GM21526 (cell line): ENCODE data around the gene ZNF106.

ENCODE experiments used
- ATAC-seq: cut with Tn5 transposase; IDR thresholded peaks from one replicate; pipeline ENCODE4 v1.9.1; 2021; ENCODE audit warnings: moderate library complexity; ENCODE audit not compliant: unreplicated experiment, low FRiP score

Gene ZNF106

GRCh38 chr15:42373274-42373673 lies 117.7 kb downstream of the ZNF106 start:
- ATAC-seq = no peak

- no peak for ATAC-seq
Observed at GRCh38 chr15:42371096-42371495, 119.8 kb downstream of the ZNF106 start.

GRCh38 chr15:42368096-42368495 lies 122.8 kb downstream of the ZNF106 start:
- no peak for ATAC-seq

GRCh38 chr15:42367041-42367440 lies 123.9 kb downstream of the ZNF106 start:
- no peak for ATAC-seq

GRCh38 chr15:42365921-42366550 lies 124.9 kb downstream of the ZNF106 start:
- no peak for ATAC-seq

- no peak for ATAC-seq
Observed at GRCh38 chr15:42364529-42364928, 126.4 kb downstream of the ZNF106 start.

GRCh38 chr15:42363942-42364341 lies 127.0 kb downstream of the ZNF106 start:
- no peak for ATAC-seq

GRCh38 chr15:42363487-42363886 lies 127.5 kb downstream of the ZNF106 start:
- no peak for ATAC-seq
